NK-92 (cell line): ENCODE results near the gene NDUFAF5.

Source experiments
- DNase-seq: peaks from one replicate; lab custom pipeline; 2025; ENCODE audit not compliant: unreplicated experiment; lab: John Stamatoyannopoulos, UW

NDUFAF5 gene

GRCh38 chr20:13777171-13777601 is 7.6 kb upstream of the NDUFAF5 start:
- no peak for DNase-seq

- no peak for DNase-seq
Observed at GRCh38 chr20:13778827-13779226, 6.0 kb upstream of the NDUFAF5 start.

GRCh38 chr20:13783528-13783927 is 1.3 kb upstream of the NDUFAF5 start:
- no peak for DNase-seq

- no peak for DNase-seq
Observed at GRCh38 chr20:13784271-13784892, 446 bp upstream of the NDUFAF5 start.

- DNase-seq = no peak
Observed at GRCh38 chr20:13786143-13786828, 1.5 kb downstream of the NDUFAF5 start.

GRCh38 chr20:13788167-13788834 is 3.5 kb downstream of the NDUFAF5 start:
- no peak for DNase-seq

GRCh38 chr20:13790708-13791107 is 5.9 kb downstream of the NDUFAF5 start:
- no peak for DNase-seq

- no peak for DNase-seq
Observed at GRCh38 chr20:13791540-13792459, 7.0 kb downstream of the NDUFAF5 start.

GRCh38 chr20:13793001-13793400 is 8.2 kb downstream of the NDUFAF5 start:
- DNase-seq = no peak

GRCh38 chr20:13794667-13795066 is 9.8 kb downstream of the NDUFAF5 start:
- no peak for DNase-seq

GRCh38 chr20:13799040-13799439 is 14.2 kb downstream of the NDUFAF5 start:
- DNase-seq = no peak

GRCh38 chr20:13799974-13800373 is 15.1 kb downstream of the NDUFAF5 start:
- DNase-seq = no peak

GRCh38 chr20:13800728-13801134 is 15.9 kb downstream of the NDUFAF5 start:
- no peak for DNase-seq

- DNase-seq = no peak
Observed at GRCh38 chr20:13809373-13809772, 24.5 kb downstream of the NDUFAF5 start.

GRCh38 chr20:13809855-13810254 is 25.0 kb downstream of the NDUFAF5 start:
- DNase-seq = no peak

- no peak for DNase-seq
Observed at GRCh38 chr20:13810446-13810845, 25.6 kb downstream of the NDUFAF5 start.

GRCh38 chr20:13813910-13814309 is 29.1 kb downstream of the NDUFAF5 start:
- no peak for DNase-seq

GRCh38 chr20:13814672-13815071 is 29.8 kb downstream of the NDUFAF5 start:
- no peak for DNase-seq

- no peak for DNase-seq
Observed at GRCh38 chr20:13816757-13817156, 31.9 kb downstream of the NDUFAF5 start.

- no peak for DNase-seq
Observed at GRCh38 chr20:13817342-13817741, 32.5 kb downstream of the NDUFAF5 start.
